Left renal pelvis (tissue), 4 donors: ENCODE measurements around the gene GLTPD2. TPM values are rescaled to one million over a fixed set of nuclear protein-coding genes. Genes with fewer than 3 reads are reported as not detected.
"Not testable (repeated sequence)": the region's sequence is repeated elsewhere in the genome, so short reads cannot be mapped to it uniquely, and the experiment has no call there.

Experiments used
- DNase-seq, 4 donors: peaks; one replicate each; pipeline ENCODE4 v3.0.0-alpha.2; 2013; ENCODE audit warnings: low read depth in 4 of 4, low spot score in 3 of 4
- polyA plus RNA-seq, 4 donors: library from polyadenylated mRNA; unstranded; fragments of 120-200 nt; gene quantifications; one replicate each; pipeline ENCODE4 v1.2.1, GENCODE V29; 2013; ENCODE audit not compliant: insufficient read length in 4 of 4

The GLTPD2 gene
- polyA plus RNA-seq, 4 donors = 0.90 to 9.4 (median 3.5) TPM

- peak in 3 of 4 donors; percentile 64 to 74 (median 73) for DNase-seq
Observed at GRCh38 chr17:4806777-4807604, 18.2 kb downstream of the GLTPD2 start, which contains the start of gene PLD2. Gene PLD2 (plus strand): TSS chr17:4807152. CDS start chr17:4807773, 621 bp downstream.

GRCh38 chr17:4807605-4808377 lies 19.0 kb downstream of the GLTPD2 start:
- DNase-seq = no peak

- no peak for DNase-seq
Observed at GRCh38 chr17:4808378-4808767, 19.6 kb downstream of the GLTPD2 start.

- DNase-seq = no peak
Observed at GRCh38 chr17:4810696-4811290, 22.0 kb downstream of the GLTPD2 start.

- no peak for DNase-seq
Observed at GRCh38 chr17:4811471-4811870, 22.7 kb downstream of the GLTPD2 start.

- no peak for DNase-seq
Observed at GRCh38 chr17:4812690-4813089, 23.9 kb downstream of the GLTPD2 start.

- DNase-seq = no peak
Observed at GRCh38 chr17:4815043-4815675, 26.4 kb downstream of the GLTPD2 start.

- no peak for DNase-seq
Observed at GRCh38 chr17:4816826-4817225, 28.1 kb downstream of the GLTPD2 start.

- DNase-seq = no peak
Observed at GRCh38 chr17:4818276-4818675, 29.5 kb downstream of the GLTPD2 start.

- no peak for DNase-seq
Observed at GRCh38 chr17:4822835-4823234, 34.1 kb downstream of the GLTPD2 start.

GRCh38 chr17:4823373-4824089 lies 34.8 kb downstream of the GLTPD2 start:
- no peak for DNase-seq

- no peak for DNase-seq
Observed at GRCh38 chr17:4827399-4827798, 38.6 kb downstream of the GLTPD2 start.

GRCh38 chr17:4832829-4833177 lies 44.0 kb downstream of the GLTPD2 start:
- DNase-seq = not testable (repeated sequence)

GRCh38 chr17:4833178-4833940 lies 44.6 kb downstream of the GLTPD2 start, which contains the start of gene MINK1:
Gene MINK1 (plus strand): TSS chr17:4833340. CDS start chr17:4833584, 244 bp downstream.
- DNase-seq = peak; percentile 89 to 93 (median 91)

- DNase-seq = peak; percentile 44 to 68 (median 46)
Observed at GRCh38 chr17:4833941-4834680, 45.3 kb downstream of the GLTPD2 start.

- no peak for DNase-seq
Observed at GRCh38 chr17:4834681-4835020, 45.9 kb downstream of the GLTPD2 start.

GRCh38 chr17:4836221-4836620 lies 47.5 kb downstream of the GLTPD2 start:
- no peak for DNase-seq

GRCh38 chr17:4837471-4838308 lies 48.9 kb downstream of the GLTPD2 start:
- DNase-seq = no peak
